Measurements from ENCODE around the gene C14orf93. TPM values are rescaled to one million over a fixed set of nuclear protein-coding genes. Genes with fewer than 3 reads are reported as not detected.

C14orf93 gene
- total RNA-seq, 1 donor from 2014 or later, result 12.6 TPM

- H3K9me3 Mint-ChIP-seq, result no peaks in the 10 kb centered on the region
- peaks cover 5% of the 10 kb centered on the region for H3K4me1 Mint-ChIP-seq (ENCODE audit: unreplicated experiment)
- H3K4me3 Mint-ChIP-seq, result no peak overlapping the region
- peaks cover 7% of the 10 kb centered on the region for H3K27me3 Mint-ChIP-seq
- H3K36me3 Mint-ChIP-seq, result peaks cover 5% of the 10 kb centered on the region
- no peak for DNase-seq (ENCODE audit: extremely low spot score, unreplicated experiment)
- H3K27ac Mint-ChIP-seq, result no peak overlapping the region
- TF ChIP-seq CTCF (conservative IDR thresholded peaks at IDR 0.05), result no peak
Observed at GRCh38 chr14:23047034-23047634, 37.2 kb upstream of the C14orf93 start.

GRCh38 chr14:23045419-23046357, 35.7 kb upstream of the C14orf93 start:
- peaks cover 7% of the 10 kb centered on the region for H3K27me3 Mint-ChIP-seq

GRCh38 chr14:23044840-23045239, 34.9 kb upstream of the C14orf93 start:
- no peak overlapping the region for H3K4me3 Mint-ChIP-seq
- H3K27ac Mint-ChIP-seq, result no peak overlapping the region
- no peak for TF ChIP-seq CTCF (conservative IDR thresholded peaks at IDR 0.05)
- no peak for DNase-seq (ENCODE audit: extremely low spot score, unreplicated experiment)
- peaks cover 7% of the 10 kb centered on the region for H3K27me3 Mint-ChIP-seq
- H3K36me3 Mint-ChIP-seq, result peaks cover 5% of the 10 kb centered on the region
- H3K9me3 Mint-ChIP-seq, result no peaks in the 10 kb centered on the region
- peaks cover 5% of the 10 kb centered on the region for H3K4me1 Mint-ChIP-seq (ENCODE audit: unreplicated experiment)

More at GRCh38 chr14:23045419-23046357, 35.7 kb upstream of the C14orf93 start:
- Mint-ChIP-seq H3K4me3 (no peak overlapping the region), H3K9me3 (no peaks in the 10 kb centered on the region), H3K4me1 (ENCODE audit: unreplicated experiment) (peaks cover 5% of the 10 kb centered on the region), H3K36me3 (peaks cover 5% of the 10 kb centered on the region), H3K27ac (no peak overlapping the region)
- DNase-seq (ENCODE audit: extremely low spot score, unreplicated experiment), result no peak
- no peak for TF ChIP-seq CTCF (conservative IDR thresholded peaks at IDR 0.05)

- TF ChIP-seq CTCF (conservative IDR thresholded peaks at IDR 0.05), result no peak
- H3K4me1 Mint-ChIP-seq (ENCODE audit: unreplicated experiment), result peaks cover 5% of the 10 kb centered on the region
- H3K9me3 Mint-ChIP-seq, result no peaks in the 10 kb centered on the region
- no peak for DNase-seq (ENCODE audit: extremely low spot score, unreplicated experiment)
- peaks cover 7% of the 10 kb centered on the region for H3K27me3 Mint-ChIP-seq
- H3K27ac Mint-ChIP-seq, result no peak overlapping the region
- H3K4me3 Mint-ChIP-seq, result no peak overlapping the region
- H3K36me3 Mint-ChIP-seq, result peaks cover 5% of the 10 kb centered on the region
Observed at GRCh38 chr14:23043754-23044153, 33.8 kb upstream of the C14orf93 start.

- Mint-ChIP-seq H3K36me3 (peaks cover 5% of the 10 kb centered on the region), H3K9me3 (no peaks in the 10 kb centered on the region), H3K4me1 (ENCODE audit: unreplicated experiment) (peaks cover 5% of the 10 kb centered on the region), H3K4me3 (no peak overlapping the region), H3K27ac (no peak overlapping the region), H3K27me3 (peaks cover 7% of the 10 kb centered on the region)
- DNase-seq (ENCODE audit: extremely low spot score, unreplicated experiment), result no peak
- no peak for TF ChIP-seq CTCF (conservative IDR thresholded peaks at IDR 0.05)
Observed at GRCh38 chr14:23043145-23043544, 33.2 kb upstream of the C14orf93 start.

All from type B pancreatic cell (in vitro differentiated cells).